Spleen (tissue), 7 donors: ENCODE results near the gene TFAM.

ENCODE experiments used
- POLR2A ChIP-seq, 3 donors: fragments of 450-650 bp; IDR thresholded peaks; one replicate each; pipeline ENCODE4 v1.5.1; 2017; ENCODE audit warnings: antibody characterized with exemption in 3 of 3, mild to moderate bottlenecking in 1 of 3
- TF ChIP-seq, protein P1 (sequence below), 11 experiments: fragments of 200-600 bp in 7 of 11; fragments of 450-650 bp in 4 of 11; sonication (generic) in 4 of 11; IDR thresholded peaks in 8 of 11; conservative IDR thresholded peaks in 3 of 11; 1 replicate in 7 of 11; 2 replicates in 4 of 11; pipeline versions ENCODE4 v1.4.0 to v1.8.0; 2016 to 2021; ENCODE audit warnings: antibody characterized with exemption in 11 of 11, inconsistent platforms in 4 of 11, mild to moderate bottlenecking in 1 of 11
- donor health status: DM: no; HTN: no; CAD: no; lungs with moderate emphysema.
- donor health status: DM: no; HTN: no; CAD: no.
- donor health status: DM: no; HTN: no; CAD: no.

- TF ChIP-seq, protein P1, sequence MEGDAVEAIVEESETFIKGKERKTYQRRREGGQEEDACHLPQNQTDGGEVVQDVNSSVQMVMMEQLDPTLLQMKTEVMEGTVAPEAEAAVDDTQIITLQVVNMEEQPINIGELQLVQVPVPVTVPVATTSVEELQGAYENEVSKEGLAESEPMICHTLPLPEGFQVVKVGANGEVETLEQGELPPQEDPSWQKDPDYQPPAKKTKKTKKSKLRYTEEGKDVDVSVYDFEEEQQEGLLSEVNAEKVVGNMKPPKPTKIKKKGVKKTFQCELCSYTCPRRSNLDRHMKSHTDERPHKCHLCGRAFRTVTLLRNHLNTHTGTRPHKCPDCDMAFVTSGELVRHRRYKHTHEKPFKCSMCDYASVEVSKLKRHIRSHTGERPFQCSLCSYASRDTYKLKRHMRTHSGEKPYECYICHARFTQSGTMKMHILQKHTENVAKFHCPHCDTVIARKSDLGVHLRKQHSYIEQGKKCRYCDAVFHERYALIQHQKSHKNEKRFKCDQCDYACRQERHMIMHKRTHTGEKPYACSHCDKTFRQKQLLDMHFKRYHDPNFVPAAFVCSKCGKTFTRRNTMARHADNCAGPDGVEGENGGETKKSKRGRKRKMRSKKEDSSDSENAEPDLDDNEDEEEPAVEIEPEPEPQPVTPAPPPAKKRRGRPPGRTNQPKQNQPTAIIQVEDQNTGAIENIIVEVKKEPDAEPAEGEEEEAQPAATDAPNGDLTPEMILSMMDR (IDR thresholded peaks at IDR 0.05 in 8 of 11, conservative IDR thresholded peaks at IDR 0.05 in 3 of 11) = no peak
- no peak for TF ChIP-seq POLR2A (IDR thresholded peaks at IDR 0.05)
Measured at GRCh38 chr10:58341422-58341821, 43.8 kb upstream of the TFAM start.
